K562 (cell line): ENCODE data around the gene MBNL2. TPM values are rescaled to one million over a fixed set of nuclear protein-coding genes. Genes with fewer than 3 reads are reported as not detected.

Experiments
- ATAC-seq: fragments of 200-7000 bp; cut with Tn5 transposase; 3 replicates; pipeline ENCODE4 v1.9.1; 2020; ENCODE audit warnings: moderate library complexity
- BruUV-seq: library from RNA; stranded (reverse); fragments of 400-500 nt; replicated peaks from 2 replicates; lab custom pipeline; 2021; lab: Mats Ljungman, UMichigan
- CTCF ChIA-PET: fragments of 300-600 bp; formaldehyde crosslinking; extraction: SDS; loops from one replicate; lab custom pipeline; 2021; ENCODE audit warnings: low intra/inter-chr PET ratio; lab: Yijun Ruan, JAX
- POLR2A ChIA-PET: fragments of 300-600, 350-650 bp; sonication (Branson Sonifier 250); formaldehyde crosslinking; extraction: SDS; loops from one replicate; lab custom pipeline; 2021; ENCODE audit warnings: antibody characterized with exemption, inconsistent platforms; lab: Yijun Ruan, JAX
- DNase-seq, 4 experiments: peaks; one replicate each; pipeline versions ENCODE4 v3.0.0 to v3.0.0-alpha.2; 2011 to 2018; ENCODE audit warnings: low spot score in 3 of 4, mixed read lengths in 3 of 4; ENCODE audit errors: extremely low read depth in 1 of 4
- FAIRE-seq: peaks from 2 replicates; lab custom pipeline; 2011; peaks lifted over from hg19 to GRCh38; lab: Jason Lieb, UNC
- H2AFZ ChIP-seq: 2 replicates; pipeline ENCODE4 v1.6.0; 2011; ENCODE audit warnings: low read depth, low read length, control low read depth, inconsistent platforms
- H3K27ac ChIP-seq: fragments of 200-600 bp; 3 replicates; pipeline ENCODE4 v1.8.0; 2011; ENCODE audit warnings: low read depth, mild to moderate bottlenecking, control low read depth, inconsistent platforms, low read length, moderate library complexity, mixed read lengths; ENCODE audit errors: extremely low read depth
- H3K27me3 ChIP-seq, 2 experiments: fragments of 300-600 bp in 1 of 2; 2 replicates in 1 of 2; 3 replicates in 1 of 2; pipeline versions ENCODE4 v1.6.0 to v1.8.0; 2011; ENCODE audit warnings: inconsistent platforms in 2 of 2, low read length in 2 of 2, mild to moderate bottlenecking in 1 of 2, mixed read lengths in 1 of 2, moderate library complexity in 1 of 2; ENCODE audit not compliant: control insufficient read depth in 2 of 2, insufficient read depth in 2 of 2
- H3K36me3 ChIP-seq: fragments of 300-600 bp; 3 replicates; pipeline ENCODE4 v1.8.0; 2011; ENCODE audit warnings: mild to moderate bottlenecking, low read length, inconsistent platforms; ENCODE audit not compliant: control insufficient read depth, insufficient read depth
- H3K4me1 ChIP-seq, 2 experiments: fragments of 200-600 bp in 1 of 2; replicated peaks in 1 of 2; 2 replicates in 1 of 2; 3 replicates in 1 of 2; pipeline versions ENCODE4 v1.5.1 to v1.8.0; 2011; ENCODE audit warnings: inconsistent platforms in 2 of 2, low read length in 2 of 2, mild to moderate bottlenecking in 1 of 2, mixed read lengths in 1 of 2, moderate library complexity in 1 of 2; ENCODE audit not compliant: control insufficient read depth in 2 of 2, insufficient read depth in 2 of 2
- H3K4me2 ChIP-seq: 2 replicates; pipeline ENCODE4 v1.6.1; 2011; ENCODE audit warnings: low read length, control low read depth, inconsistent platforms, mixed read lengths; ENCODE audit not compliant: insufficient read depth
- H3K4me3 ChIP-seq: fragments of 200-600 bp; sonication (generic), shearing (Covaris generic); 2 replicates; pipeline ENCODE4 v1.5.1; 2016; ENCODE audit warnings: control low read depth, inconsistent platforms
- H3K79me2 ChIP-seq: fragments of 200-600 bp; 3 replicates; pipeline ENCODE4 v1.8.0; 2011; ENCODE audit warnings: low read length, inconsistent platforms; ENCODE audit not compliant: control insufficient read depth, insufficient read depth
- H3K9ac ChIP-seq, 2 experiments: 2 replicates each; pipeline versions ENCODE4 v1.6.0 to v1.6.1; 2011; ENCODE audit warnings: low read depth in 2 of 2, low read length in 2 of 2, control low read depth in 1 of 2, inconsistent platforms in 1 of 2, mild to moderate bottlenecking in 1 of 2, mixed read lengths in 1 of 2; ENCODE audit not compliant: insufficient read depth in 1 of 2
- H3K9me1 ChIP-seq: one replicate; pipeline ENCODE4 v1.6.0; 2011; ENCODE audit warnings: inconsistent platforms, mild to moderate bottlenecking, low read length, moderate library complexity; ENCODE audit not compliant: control insufficient read depth, insufficient read depth
- H3K9me3 ChIP-seq: replicated peaks from 2 replicates; pipeline ENCODE4 v1.5.1; 2011; ENCODE audit warnings: low read depth, low read length, inconsistent platforms; ENCODE audit not compliant: control insufficient read depth, insufficient read depth
- H4K20me1 ChIP-seq: replicated peaks from 2 replicates; pipeline ENCODE4 v1.6.1; 2011; ENCODE audit warnings: low read length, inconsistent platforms, mixed read lengths; ENCODE audit not compliant: control insufficient read depth, insufficient read depth
- GTF3C2 ChIP-seq: IDR thresholded peaks from 3 replicates; pipeline ENCODE4 v1.6.1; 2011; ENCODE audit warnings: borderline replicate concordance, mild to moderate bottlenecking, moderate library complexity; ENCODE audit not compliant: insufficient read length; ENCODE audit errors: extremely low read depth
- HEY1 ChIP-seq: fragments of 250-450 bp; sonication (Bioruptor Pico); IDR thresholded peaks from 2 replicates; pipeline ENCODE4 v1.5.0; 2020; ENCODE audit warnings: mild to moderate bottlenecking, moderate library complexity, borderline replicate concordance
- MYBL2 ChIP-seq, 2 experiments: fragments of 450-650 bp in 1 of 2; sonication (generic) in 1 of 2; formaldehyde crosslinking in 1 of 2; IDR thresholded peaks; 2 replicates each; pipeline versions ENCODE4 v1.6.1 to v1.8.1; 2017 to 2022; ENCODE audit warnings: borderline replicate concordance in 1 of 2, inconsistent platforms in 1 of 2, low read depth in 1 of 2, mild to moderate bottlenecking in 1 of 2, missing genetic modification reagents in 1 of 2, moderate library complexity in 1 of 2
- SAP30 ChIP-seq: fragments of 200-600 bp; sonication (generic); IDR thresholded peaks from 2 replicates; pipeline ENCODE4 v1.6.1; 2012; ENCODE audit warnings: borderline replicate concordance, low read depth, mild to moderate bottlenecking, moderate library complexity, low read length, control low read depth, inconsistent platforms; ENCODE audit not compliant: insufficient read depth, poor library complexity, severe bottlenecking
- ZBTB33 ChIP-seq: sonication (generic); formaldehyde crosslinking; IDR thresholded peaks from 2 replicates; pipeline ENCODE4 v1.8.1; 2023; ENCODE audit warnings: mild to moderate bottlenecking, missing genetic modification reagents
- ZBTB5 ChIP-seq: fragments of 450-650 bp; IDR thresholded peaks from 2 replicates; pipeline ENCODE4 v1.6.1; 2017; ENCODE audit warnings: antibody characterized with exemption
- ZC3H8 ChIP-seq: fragments of 450-650 bp; IDR thresholded peaks from 2 replicates; pipeline ENCODE4 v1.6.1; 2017
- WGBS: fragments of 100-300 bp; shearing (Covaris generic); methylation state at CpG from one replicate; pipeline ENCODE4 v1.1.6; 2016; ENCODE audit warnings: low coverage, mixed read lengths; ENCODE audit not compliant: insufficient coverage; ENCODE audit errors: missing lambda C conversion rate; 5-methylcytosine and 5-hydroxymethylcytosine counted together
- in situ Hi-C: fragments of 300-500 bp; cut with MboI; formaldehyde crosslinking; loops from 4 replicates; pipeline ENCODE4 v1.15.0; 2018; ENCODE audit warnings: inconsistent platforms, mixed read lengths
- intact Hi-C: fragments of 100-400 bp; cut with micrococcal nuclease; formaldehyde crosslinking; loops from 2 replicates; pipeline ENCODE4 v1.14.2; 2022
- polyA plus RNA-seq, 8 experiments: library from polyadenylated mRNA; depleted of rRNA in 4 of 8; stranded (reverse) in 5 of 8; unstranded in 3 of 8; fragments of >200 nt; fragmentation: Nextera tagmentation in 2 of 8; fragmentation: Illumina TruSeq in 1 of 8; extraction: Ambion mirVana in 2 of 8; extraction: Trizol in 1 of 8; gene quantifications; 2 replicates each; pipeline versions ENCODE4 v1.2.1 to v1.2.3, GENCODE V29; 2011 to 2014; ENCODE audit warnings: inconsistent platforms in 1 of 8, missing spikeins in 1 of 8
- total RNA-seq, 7 experiments: library from RNA; depleted of rRNA in 6 of 7; stranded (reverse); fragments of >200 nt in 6 of 7; fragmentation: Illumina TruSeq in 2 of 7; extraction: Trizol in 2 of 7; gene quantifications; 2 replicates each; pipeline versions ENCODE4 v1.2.1 to v1.2.3, GENCODE V29; 2011 to 2021; ENCODE audit warnings: low replicate concordance in 1 of 7

MBNL2 gene
- total and polyA plus RNA-seq, 9 of the 15 experiments (the other 6 are each of a cell fraction or from before 2014, with no cell fraction given), result 7.0 to 24.8 (median 13.8) TPM

- TF ChIP-seq ZBTB5, result no peak
- no peak for TF ChIP-seq ZBTB33 (CRISPR knock-in tag)
- TF ChIP-seq HEY1 (CRISPR knock-in tag), result no peak
- TF ChIP-seq ZC3H8, result no peak
- TF ChIP-seq MYBL2 (IDR thresholded peaks at IDR 0.05; ENCODE audit: low read depth), result no peak
- TF ChIP-seq MYBL2 (CRISPR knock-in tag; IDR thresholded peaks at IDR 0.05; ENCODE audit: borderline replicate concordance), result no peak
- TF ChIP-seq GTF3C2, result no peak
- TF ChIP-seq SAP30, result no peak
- Histone ChIP-seq H3K4me1 (peaks cover under 1 to 33% of the 10 kb centered on the region in 2 experiments; a peak in 4 of 5 replicates), H3K9me1 (no peaks in the 10 kb centered on the region), H4K20me1 (no peaks in the 10 kb centered on the region), H3K79me2 (no peaks in the 10 kb centered on the region), H3K27me3 (no peaks in the 10 kb centered on the region), H3K4me2 (no peak overlapping the region; the same call in 1 of the 2 replicates), H3K27ac (no peak overlapping the region), H3K9me3 (no peaks in the 10 kb centered on the region), H3K9ac (no peak overlapping the region), H2AFZ (peak overlapping the region; percentile 10; the same call in 1 of the 2 replicates), H3K4me3 (no peak overlapping the region), H3K36me3 (no peaks in the 10 kb centered on the region)
- in situ Hi-C loops (no loop called here), intact Hi-C loops (no loop called here)
- WGBS, result 37% methylated on average over 9 of the region's 10 CpGs
- POLR2A ChIA-PET, result no interaction called here
- CTCF ChIA-PET, result no interaction called here
- no peak for DNase-seq
- no TSS peak for BruUV-seq
- FAIRE-seq, result no peak
- no peak for ATAC-seq
Observed at GRCh38 chr13:97189928-97190327, 32.2 kb upstream of the MBNL2 start.
